SK-N-SH (cell line): Measurements from ENCODE around the gene TRAF3IP1. TPM values are rescaled to one million over a fixed set of nuclear protein-coding genes. Genes with fewer than 3 reads are reported as not detected.

Source experiments
- CTCF ChIA-PET: fragments of 300-600, 350-600 bp; formaldehyde crosslinking; extraction: SDS; loops from one replicate; lab custom pipeline; 2021; lab: Yijun Ruan, JAX
- POLR2A ChIA-PET: fragments of 350-600 bp; sonication (Branson Sonifier 250); formaldehyde crosslinking; extraction: SDS; loops from one replicate; lab custom pipeline; 2020; ENCODE audit warnings: antibody characterized with exemption, inconsistent platforms; lab: Yijun Ruan, JAX
- DNase-seq: peaks from one replicate; pipeline ENCODE4 v3.0.0; 2012
- H2AFZ ChIP-seq: fragments of 200-600 bp; sonication (generic); 2 replicates; pipeline ENCODE4 v1.8.1; 2016; ENCODE audit warnings: antibody characterized with exemption, mild to moderate bottlenecking, low read depth
- H3F3A ChIP-seq: fragments of 200-600 bp; sonication (generic); replicated peaks from 2 replicates; pipeline ENCODE3; 2016; ENCODE audit warnings: antibody characterized with exemption, mild to moderate bottlenecking; ENCODE audit not compliant: insufficient read depth
- H3K27ac ChIP-seq, 2 experiments: fragments of 200-500 bp in 1 of 2; fragments of 200-600 bp in 1 of 2; sonication (Bioruptor generic) in 1 of 2; sonication (generic), shearing (Covaris generic) in 1 of 2; 2 replicates each; pipeline versions ENCODE4 v1.5.1 to v1.6.1; 2014 to 2016; ENCODE audit warnings: low read depth in 2 of 2, inconsistent platforms in 1 of 2, low read length in 1 of 2, mild to moderate bottlenecking in 1 of 2, mixed read lengths in 1 of 2
- H3K27me3 ChIP-seq: fragments of 200-600 bp; sonication (generic), shearing (Covaris generic); 2 replicates; pipeline ENCODE4 v1.6.1; 2016; ENCODE audit warnings: mixed run types; ENCODE audit not compliant: insufficient read depth
- H3K36me3 ChIP-seq, 2 experiments: fragments of 200-500 bp in 1 of 2; fragments of 200-600 bp in 1 of 2; sonication (Bioruptor generic) in 1 of 2; sonication (generic) in 1 of 2; replicated peaks in 1 of 2; 2 replicates each; pipeline versions ENCODE3 to v1.5.1; 2014 to 2016; ENCODE audit warnings: low read length in 1 of 2, mild to moderate bottlenecking in 1 of 2; ENCODE audit not compliant: insufficient read depth in 2 of 2, control insufficient read depth in 1 of 2
- H3K4me1 ChIP-seq, 2 experiments: fragments of 200-500 bp in 1 of 2; fragments of 200-600 bp in 1 of 2; sonication (Bioruptor generic) in 1 of 2; sonication (generic), shearing (Covaris generic) in 1 of 2; 2 replicates each; pipeline versions ENCODE4 v1.5.1 to v1.6.1; 2014 to 2016; ENCODE audit warnings: low read depth in 1 of 2, low read length in 1 of 2, mixed run types in 1 of 2; ENCODE audit not compliant: insufficient read depth in 2 of 2, control insufficient read depth in 1 of 2
- H3K4me2 ChIP-seq: fragments of 200-600 bp; sonication (generic), shearing (Covaris generic); 2 replicates; pipeline ENCODE4 v1.6.1; 2017; ENCODE audit warnings: mixed run types
- H3K4me3 ChIP-seq, 2 experiments: fragments of 200-500 bp in 1 of 2; fragments of 200-600 bp in 1 of 2; sonication (Bioruptor generic) in 1 of 2; sonication (generic), shearing (Covaris generic) in 1 of 2; 2 replicates each; pipeline versions ENCODE4 v1.5.1 to v1.8.1; 2014 to 2016; ENCODE audit warnings: low read depth in 2 of 2, inconsistent platforms in 1 of 2, low read length in 1 of 2, mild to moderate bottlenecking in 1 of 2, mixed read lengths in 1 of 2, moderate library complexity in 1 of 2
- H3K79me2 ChIP-seq: fragments of 200-600 bp; sonication (generic); 2 replicates; pipeline ENCODE4 v1.8.1; 2017; ENCODE audit warnings: mild to moderate bottlenecking; ENCODE audit not compliant: insufficient read depth
- H3K9ac ChIP-seq: fragments of 200-600 bp; sonication (generic); 2 replicates; pipeline ENCODE4 v1.6.1; 2017; ENCODE audit warnings: mixed run types
- H3K9me2 ChIP-seq: fragments of 200-600 bp; sonication (generic); 2 replicates; pipeline ENCODE4 v1.6.1; 2017; ENCODE audit warnings: mixed run types
- H3K9me3 ChIP-seq: fragments of 200-600 bp; sonication (generic); 2 replicates; pipeline ENCODE4 v1.6.1; 2017; ENCODE audit warnings: mixed run types, mild to moderate bottlenecking, moderate library complexity
- H4K20me1 ChIP-seq: fragments of 200-600 bp; sonication (generic); 2 replicates; pipeline ENCODE4 v1.6.1; 2017; ENCODE audit warnings: mild to moderate bottlenecking, mixed run types; ENCODE audit not compliant: insufficient read depth
- CHD2 ChIP-seq: fragments of 150-350 bp; IDR thresholded peaks from 2 replicates; pipeline ENCODE4 v1.6.1; 2018; ENCODE audit warnings: low read length; ENCODE audit not compliant: partially characterized antibody
- CTCF ChIP-seq: fragments of 200-600 bp; sonication (generic); IDR thresholded peaks from 2 replicates; pipeline ENCODE4 v1.6.1; 2017; ENCODE audit warnings: antibody characterized with exemption, mild to moderate bottlenecking, moderate library complexity
- FOSL2 ChIP-seq: IDR thresholded peaks from 2 replicates; pipeline ENCODE4 v1.4.0; 2012; ENCODE audit warnings: low read depth, mild to moderate bottlenecking, moderate library complexity, borderline replicate concordance
- FOXJ3 ChIP-seq: sonication (generic); formaldehyde crosslinking; IDR thresholded peaks from 2 replicates; pipeline ENCODE4 v1.5.1; 2020; ENCODE audit warnings: mild to moderate bottlenecking, missing genetic modification reagents
- FOXM1 ChIP-seq: IDR thresholded peaks from 2 replicates; pipeline ENCODE4 v1.4.0; 2012; ENCODE audit warnings: low read depth, mild to moderate bottlenecking
- GABPA ChIP-seq: IDR thresholded peaks from 2 replicates; pipeline ENCODE4 v1.4.0; 2012; ENCODE audit warnings: low read depth, mild to moderate bottlenecking
- MEF2A ChIP-seq: IDR thresholded peaks from 2 replicates; pipeline ENCODE4 v1.4.0; 2012; ENCODE audit warnings: low read depth, borderline replicate concordance
- NFIC ChIP-seq: IDR thresholded peaks from 2 replicates; pipeline ENCODE4 v1.4.0; 2012; ENCODE audit warnings: borderline replicate concordance
- NRF1 ChIP-seq: IDR thresholded peaks from 2 replicates; pipeline ENCODE4 v1.6.1; 2012; ENCODE audit warnings: low read depth, mild to moderate bottlenecking, low read length
- POLR2AphosphoS5 ChIP-seq: IDR thresholded peaks from 2 replicates; pipeline ENCODE4 v1.6.1; 2012; ENCODE audit warnings: low read depth, low read length
- RFX5 ChIP-seq: IDR thresholded peaks from 2 replicates; pipeline ENCODE4 v1.6.1; 2012; ENCODE audit warnings: mild to moderate bottlenecking, improper control_type of control experiment, low read length
- SMC3 ChIP-seq: IDR thresholded peaks from 2 replicates; pipeline ENCODE4 v1.6.1; 2012; ENCODE audit warnings: low read depth, low read length, improper control_type of control experiment
- TCF12 ChIP-seq: IDR thresholded peaks from 2 replicates; pipeline ENCODE4 v1.4.0; 2012
- USF1 ChIP-seq: IDR thresholded peaks from 2 replicates; pipeline ENCODE4 v1.4.0; 2012; ENCODE audit warnings: low read depth, borderline replicate concordance
- ZBTB33 ChIP-seq: IDR thresholded peaks from 2 replicates; pipeline ENCODE4 v1.4.0; 2012; ENCODE audit warnings: low read depth, borderline replicate concordance
- WGBS: methylation state at CpG from one replicate; pipeline ENCODE4 v1.1.6; 2017; ENCODE audit warnings: low lambda C conversion rate; 5-methylcytosine and 5-hydroxymethylcytosine counted together
- polyA plus RNA-seq, 3 experiments: library from polyadenylated mRNA; depleted of rRNA; stranded (reverse); fragments of >200 nt; gene quantifications; 2 replicates each; pipeline ENCODE4 v1.2.3, GENCODE V29; 2012

Gene TRAF3IP1
- polyA plus RNA-seq, 1 of the 3 experiments (the other 2 are of a cell fraction), result 15.0 TPM

DNA sequence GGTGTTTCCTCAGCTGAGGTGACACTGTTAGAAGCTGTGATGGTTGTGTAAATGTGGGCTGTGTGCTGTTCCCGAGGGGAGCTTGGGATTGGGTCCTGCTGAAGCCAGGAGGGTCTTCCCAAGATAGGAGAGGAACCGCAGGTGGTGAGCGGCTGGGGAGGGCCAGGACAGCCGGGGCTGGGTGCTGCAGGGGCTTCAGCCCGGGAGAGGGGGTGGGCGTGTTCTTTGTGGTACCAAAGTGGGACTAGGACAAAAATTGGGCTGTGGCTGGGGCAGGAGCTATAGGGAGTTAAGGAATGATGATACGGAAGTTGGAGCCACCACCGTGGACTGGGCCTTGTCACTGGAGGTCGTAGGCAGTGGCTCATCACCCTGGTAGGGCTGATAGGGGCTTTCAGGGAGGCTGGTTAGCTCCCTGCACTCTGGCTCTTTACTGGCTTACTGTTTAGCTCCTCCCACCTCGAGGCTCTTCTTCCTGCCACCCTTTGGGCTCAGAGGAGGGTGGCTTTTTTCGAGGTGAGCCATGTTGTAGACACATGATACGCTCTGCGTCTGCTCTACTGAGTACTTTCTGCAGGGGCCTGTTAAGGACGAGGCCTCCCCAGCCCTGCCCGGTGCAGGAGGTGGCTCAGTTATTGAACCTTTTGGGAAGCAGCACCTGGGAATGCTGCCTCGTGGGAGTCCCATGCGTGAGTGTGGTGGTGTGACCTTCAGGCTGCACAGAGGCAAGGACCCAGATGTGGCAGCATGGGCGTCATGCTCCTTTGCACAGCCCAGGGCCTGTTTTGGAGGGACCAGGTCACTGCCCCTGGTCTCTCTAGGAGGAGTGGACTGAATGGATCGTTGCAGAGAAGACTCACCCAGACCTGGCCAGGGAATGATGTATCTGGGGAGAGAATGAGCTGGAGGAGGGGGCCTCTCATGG lies 128.0 kb downstream of the TRAF3IP1 start:
- peaks cover 30% of the 10 kb centered on the region for H4K20me1 ChIP-seq
- H3K9me2 ChIP-seq, result no peaks in the 10 kb centered on the region
- H3K9me3 ChIP-seq, result no peaks in the 10 kb centered on the region
- H3K36me3 ChIP-seq, result peaks cover 69 to 91% of the 10 kb centered on the region in 2 experiments
- no peak for DNase-seq
- no peaks in the 10 kb centered on the region; a peak in 1 of 4 replicates for H3K4me1 ChIP-seq
- H2AFZ ChIP-seq, result no peak overlapping the region
- no peak overlapping the region for H3K4me2 ChIP-seq
- H3K27me3 ChIP-seq, result no peaks in the 10 kb centered on the region
- CTCF ChIA-PET, result interaction anchor here (0.7 to 1.1 kb wide), 3 partner anchors 15 to 336 kb away, joined by 3 to 4 read pairs (median 3); no protein-coding TSS in a partner anchor
- H3F3A ChIP-seq, result peaks cover 8% of the 10 kb centered on the region
- H3K4me3 ChIP-seq, result no peak overlapping the region
- POLR2A ChIA-PET, result no interaction called here
- peaks cover 69% of the 10 kb centered on the region for H3K79me2 ChIP-seq
- WGBS, result 84% methylated on average over 15 of the region's 19 CpGs
- H3K9ac ChIP-seq, result no peak overlapping the region
- TF ChIP-seq TCF12 (no peak), USF1 (no peak), ZBTB33 (no peak), CTCF (no peak), NFIC (no peak), FOXM1 (no peak), FOXJ3 (CRISPR knock-in tag) (no peak), RFX5 (no peak), GABPA (no peak), SMC3 (no peak), NRF1 (no peak), FOSL2 (no peak), MEF2A (no peak), POLR2AphosphoS5 (no peak), CHD2 (no peak)
- H3K27ac ChIP-seq, result no peak overlapping the region; a peak in 1 of 4 replicates
